Transverse colon (tissue), 4 donors: Measurements from ENCODE around the gene PLD4. TPM values are rescaled to one million over a fixed set of nuclear protein-coding genes. Genes with fewer than 3 reads are reported as not detected.

Experiments
- DNase-seq: peaks from one replicate; pipeline ENCODE4 v3.0.0-alpha.2; 2019
- H3K27ac ChIP-seq, 4 donors: fragments of 200-600 bp; sonication (generic); 2 replicates each; pipeline ENCODE4 v1.5.1; 2016 to 2018; ENCODE audit warnings: inconsistent platforms in 4 of 4
- H3K27me3 ChIP-seq: fragments of 200-600 bp; sonication (generic); 2 replicates; pipeline ENCODE4 v1.5.1; 2017; ENCODE audit warnings: inconsistent platforms
- H3K36me3 ChIP-seq, 4 donors: fragments of 200-600 bp; sonication (generic); 2 replicates each; pipeline ENCODE4 v1.5.1; 2017 to 2019; ENCODE audit warnings: inconsistent platforms in 4 of 4
- H3K4me1 ChIP-seq, 4 donors: fragments of 200-600 bp; sonication (generic); 2 replicates each; pipeline ENCODE4 v1.5.1; 2017 to 2020; ENCODE audit warnings: inconsistent platforms in 4 of 4
- H3K4me3 ChIP-seq, 4 donors: fragments of 200-600 bp; sonication (generic); 1 replicate in 1 of 4; 2 replicates in 3 of 4; pipeline versions ENCODE4 v1.5.1 to v1.6.1; 2017 to 2019; ENCODE audit warnings: inconsistent platforms in 4 of 4
- H3K9me3 ChIP-seq, 2 donors: fragments of 200-600 bp; sonication (generic); 2 replicates each; pipeline ENCODE4 v1.5.1; 2017 to 2019; ENCODE audit warnings: inconsistent platforms in 2 of 2
- CTCF ChIP-seq, 5 experiments: fragments of 200-600 bp in 3 of 5; fragments of 450-650 bp in 2 of 5; sonication (generic) in 3 of 5; IDR thresholded peaks; 1 replicate in 2 of 5; 2 replicates in 3 of 5; pipeline ENCODE4 v1.5.1; 2016 to 2017; ENCODE audit warnings: antibody characterized with exemption in 5 of 5, inconsistent platforms in 3 of 5, mild to moderate bottlenecking in 2 of 5, moderate library complexity in 1 of 5
- EP300 ChIP-seq: sonication (generic); formaldehyde crosslinking; IDR thresholded peaks from one replicate; pipeline ENCODE4 v1.6.1; 2017; ENCODE audit warnings: antibody characterized with exemption, low read depth
- POLR2A ChIP-seq: fragments of 450-650 bp; IDR thresholded peaks from one replicate; pipeline ENCODE4 v1.6.1; 2016; ENCODE audit warnings: antibody characterized with exemption, mild to moderate bottlenecking, moderate library complexity
- POLR2AphosphoS5 ChIP-seq, 3 donors: sonication (generic); formaldehyde crosslinking; IDR thresholded peaks; one replicate each; pipeline ENCODE4 v1.6.1; 2016; ENCODE audit warnings: antibody characterized with exemption in 3 of 3
- WGBS, 2 donors: methylation state at CpG; one replicate each; pipeline ENCODE4 v1.1.5; 2018; ENCODE audit warnings: low coverage in 1 of 2; 5-methylcytosine and 5-hydroxymethylcytosine counted together
- in situ Hi-C, 4 donors: fragments of 200-750 bp; cut with MboI; loops; one replicate each; pipeline versions ENCODE4 v1.15.0 to v1.15.1; 2017; ENCODE audit warnings: low sequenced_read_pairs in 3 of 4, low pct_ligation_motif_present in 1 of 4, low pct_unique_long_range_greater_than_20kb in 1 of 4
- intact Hi-C: fragments of 100-400 bp; cut with DNase I; formaldehyde crosslinking; loops from one replicate; pipeline ENCODE4 v1.15.1; 2023; ENCODE audit warnings: low total_unique reads
- total RNA-seq, 4 donors: library from RNA; depleted of rRNA; stranded (reverse); fragments of >200 nt; gene quantifications; one replicate each; pipeline ENCODE4 v1.1.0, GENCODE V29; 2016

The PLD4 gene
- total RNA-seq, 4 donors from 2014 or later: 1.1 TPM; not detected in 2

GRCh38 chr14:104970231-104971068 lies 45.8 kb downstream of the PLD4 start:
- Histone ChIP-seq H3K36me3 (no peaks in the 10 kb centered on the region), H3K4me3 (peak overlapping the region; percentile 24 to 32 (median 30)), H3K27ac (peak overlapping the region; percentile 80 to 92 (median 88)), H3K27me3 (peaks cover 44% of the 10 kb centered on the region), H3K4me1 (peaks cover 46 to 76% (median 57%) of the 10 kb centered on the region in 4 donors), H3K9me3 (no peaks in the 10 kb centered on the region)
- in situ Hi-C loops (loop anchor here in 2 of 4 donors (5.0 to 10.0 kb wide), 2 partner anchors 72 to 74 kb away; no protein-coding TSS in a partner anchor), intact Hi-C loops (no loop called here)
- WGBS, 2 donors: 63% methylated on average over 16 of the region's 19 CpGs; no CpG with 5 or more reads in 1 of the 2 donors
- DNase-seq: peak; percentile 64
- no peak for TF ChIP-seq CTCF (IDR thresholded peaks at IDR 0.05)
- no peak for TF ChIP-seq EP300
- no peak for TF ChIP-seq POLR2A
- peak; percentile 56 to 67 (median 65) for TF ChIP-seq POLR2AphosphoS5 (IDR thresholded peaks at IDR 0.05)

- in situ Hi-C loops: loop anchor here in 2 of 4 donors (5.0 to 10.0 kb wide), 2 partner anchors 71 to 73 kb away; no protein-coding TSS in a partner anchor
- intact Hi-C loops: no loop called here
These were observed 47.0 kb downstream of the PLD4 start for GRCh38 chr14:104971447-104972240.

GRCh38 chr14:104972301-104973134 lies 47.8 kb downstream of the PLD4 start:
- H3K9me3 ChIP-seq: no peaks in the 10 kb centered on the region
- H3K4me3 ChIP-seq: no peak overlapping the region
- peaks cover 42% of the 10 kb centered on the region for H3K27me3 ChIP-seq
- no peaks in the 10 kb centered on the region for H3K36me3 ChIP-seq
- 20 to 45% methylated on average over 1 to 22 of the region's 28 CpGs for WGBS, 2 donors
- in situ Hi-C loops: loop anchor here in 2 of 4 donors (5.0 to 10.0 kb wide), 2 partner anchors 70 to 72 kb away; no protein-coding TSS in a partner anchor
- peak; percentile 84 for DNase-seq
- H3K27ac ChIP-seq: peak overlapping the region; percentile 80 to 92 (median 88)
- intact Hi-C loops: no loop called here
- TF ChIP-seq EP300: no peak
- peak in 1 of 5 experiments; percentile 27 for TF ChIP-seq CTCF (IDR thresholded peaks at IDR 0.05)
- TF ChIP-seq POLR2AphosphoS5 (IDR thresholded peaks at IDR 0.05): peak in 2 of 3 donors; percentile 68 to 76
- TF ChIP-seq POLR2A: peak; percentile 75
- peaks cover 66 to 87% (median 68%) of the 10 kb centered on the region in 4 donors for H3K4me1 ChIP-seq

More at GRCh38 chr14:104971447-104972240, 47.0 kb downstream of the PLD4 start:
- no peaks in the 10 kb centered on the region for H3K9me3 ChIP-seq
- TF ChIP-seq POLR2A (no peak), EP300 (no peak), POLR2AphosphoS5 (IDR thresholded peaks at IDR 0.05) (no peak), CTCF (IDR thresholded peaks at IDR 0.05) (no peak)
- peaks cover 58 to 87% (median 67%) of the 10 kb centered on the region in 4 donors for H3K4me1 ChIP-seq
- DNase-seq: no peak
- H3K4me3 ChIP-seq: no peak overlapping the region
- H3K27ac ChIP-seq: peak overlapping the region; percentile 80 to 92 (median 88)
- no peaks in the 10 kb centered on the region for H3K36me3 ChIP-seq
- H3K27me3 ChIP-seq: peaks cover 42% of the 10 kb centered on the region
- 85% methylated on average over 8 of the region's 12 CpGs; no CpG with 5 or more reads in 1 of the 2 donors for WGBS, 2 donors
